ENCODE measurements around the gene EYS.

EYS gene

DNA sequence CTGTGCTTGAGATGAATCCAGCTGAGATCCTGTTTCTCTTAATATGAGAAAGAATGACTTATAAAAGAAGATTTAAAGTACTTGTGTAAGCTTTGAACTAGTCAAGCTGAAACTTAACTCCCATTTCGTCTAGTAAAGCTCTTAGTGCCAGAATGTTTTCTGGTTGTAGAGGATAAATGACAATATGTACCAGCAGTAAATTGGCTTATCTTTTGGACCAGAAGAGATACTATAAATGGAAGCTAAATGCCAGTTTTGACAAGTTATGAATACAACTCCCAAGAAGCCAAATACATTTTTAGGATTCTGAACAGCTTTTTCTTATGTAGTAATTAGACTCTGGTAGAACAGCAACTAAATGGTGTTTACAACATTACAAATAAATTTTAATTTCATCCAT lies 608.7 kb downstream of the EYS start:
- TF ChIP-seq CTCF (IDR thresholded peaks at IDR 0.05; ENCODE audit: control insufficient read depth, extremely low read depth, insufficient read depth): no peak
- no peak for DNase-seq (ENCODE audit: low read depth)
- H3K4me3 ChIP-seq (ENCODE audit: low read depth, low read length): no peak overlapping the region

DNA sequence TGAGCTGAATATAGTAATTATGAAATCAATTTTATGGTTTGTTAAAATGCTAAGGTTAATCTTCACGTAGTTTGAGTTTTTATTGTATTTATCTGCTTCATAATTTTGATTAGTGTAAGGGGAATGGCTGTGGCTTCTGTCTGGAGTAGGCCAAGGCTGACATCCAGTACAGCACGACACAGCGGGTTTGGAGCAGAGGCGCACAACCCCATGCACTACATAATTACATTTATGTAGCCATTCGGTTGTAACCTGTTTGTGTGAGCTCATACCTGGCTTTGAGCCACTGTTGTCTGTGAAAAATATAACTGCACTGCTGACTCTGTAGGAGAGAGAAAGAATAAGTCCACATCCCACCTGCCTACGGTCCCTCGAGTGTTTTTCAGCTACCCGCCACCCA lies 615.5 kb downstream of the EYS start:
- DNase-seq (ENCODE audit: low read depth): no peak
- no peak for TF ChIP-seq CTCF (IDR thresholded peaks at IDR 0.05; ENCODE audit: control insufficient read depth, extremely low read depth, insufficient read depth)
- no peak overlapping the region for H3K4me3 ChIP-seq (ENCODE audit: low read depth, low read length)

DNA sequence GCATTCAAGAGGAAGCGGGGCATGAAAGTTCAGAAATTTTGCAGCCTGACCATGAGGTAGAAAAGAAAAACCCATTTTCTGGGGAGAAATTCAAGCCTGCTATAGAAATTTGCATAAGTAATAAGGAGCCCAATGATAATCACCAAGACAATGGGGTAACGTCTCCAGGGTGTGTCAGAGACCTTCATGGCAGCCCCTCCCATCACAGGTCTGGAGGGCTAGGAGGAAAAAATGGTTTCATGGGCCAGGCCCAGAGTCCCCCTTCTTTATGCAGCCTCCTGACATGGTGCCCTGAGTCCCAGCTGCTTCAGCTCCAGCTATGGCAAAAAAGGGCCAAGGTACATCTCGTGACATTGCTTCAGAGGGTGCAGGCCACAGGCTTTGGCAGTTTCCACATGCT lies 618.5 kb downstream of the EYS start:
- no peak for TF ChIP-seq CTCF (IDR thresholded peaks at IDR 0.05; ENCODE audit: control insufficient read depth, extremely low read depth, insufficient read depth)
- DNase-seq (ENCODE audit: low read depth): no peak
- H3K4me3 ChIP-seq (ENCODE audit: low read depth, low read length): no peak overlapping the region

DNA sequence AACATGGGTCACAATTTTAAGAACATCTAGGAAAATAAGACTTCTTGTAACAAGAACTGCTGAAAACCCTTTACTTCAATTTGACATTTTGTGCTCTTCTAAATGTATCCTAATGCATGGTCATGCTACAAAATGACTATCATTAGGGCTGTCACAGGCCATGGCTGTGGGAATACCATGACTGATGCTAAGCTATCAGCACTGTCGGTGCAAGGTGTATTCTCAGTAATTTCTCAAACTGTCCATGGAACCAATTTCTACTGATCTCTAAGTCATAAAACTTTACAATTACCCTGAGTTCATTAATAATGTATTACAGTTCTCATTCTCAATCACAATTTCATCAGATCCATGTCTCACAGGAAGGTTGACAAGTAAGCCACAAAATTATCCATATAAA lies 625.3 kb downstream of the EYS start:
- no peak for DNase-seq (ENCODE audit: low read depth)
- H3K4me3 ChIP-seq (ENCODE audit: low read depth, low read length): no peak overlapping the region
- no peak for TF ChIP-seq CTCF (IDR thresholded peaks at IDR 0.05; ENCODE audit: control insufficient read depth, extremely low read depth, insufficient read depth)

DNA sequence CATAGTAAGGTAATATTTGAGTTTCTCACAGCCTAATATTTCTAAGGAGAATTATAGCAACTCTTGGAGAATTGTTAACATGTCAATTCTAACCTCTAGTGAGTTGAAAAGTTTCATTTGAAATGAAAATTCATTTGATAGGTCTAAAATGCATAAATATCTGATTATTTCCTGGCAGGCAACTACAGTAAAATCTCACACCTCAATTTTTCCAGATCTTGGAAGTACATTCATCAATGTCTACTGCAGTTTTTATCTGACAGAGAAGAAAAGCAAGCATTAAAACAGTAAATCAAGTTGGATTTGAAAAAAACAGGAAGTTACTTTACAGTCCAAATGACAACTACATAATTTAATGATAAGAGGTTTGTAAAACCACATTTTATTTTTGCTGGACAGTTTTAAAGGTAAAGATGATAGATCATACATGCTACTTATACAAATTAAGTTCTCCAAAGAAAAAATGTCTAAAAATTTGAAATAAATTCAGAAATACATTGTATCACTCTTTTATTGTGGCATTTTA lies 631.3 kb downstream of the EYS start:
- TF ChIP-seq CTCF (IDR thresholded peaks at IDR 0.05; ENCODE audit: control insufficient read depth, extremely low read depth, insufficient read depth): no peak
- no peak overlapping the region for H3K4me3 ChIP-seq (ENCODE audit: low read depth, low read length)
- DNase-seq (ENCODE audit: low read depth): no peak

GRCh38 chr6:65072500-65072899 lies 634.5 kb downstream of the EYS start:
- DNase-seq (ENCODE audit: low read depth): no peak
- TF ChIP-seq CTCF (IDR thresholded peaks at IDR 0.05; ENCODE audit: control insufficient read depth, extremely low read depth, insufficient read depth): no peak
- no peak overlapping the region for H3K4me3 ChIP-seq (ENCODE audit: low read depth, low read length)

- no peak overlapping the region for H3K4me3 ChIP-seq (ENCODE audit: low read depth, low read length)
- DNase-seq (ENCODE audit: low read depth): no peak
- TF ChIP-seq CTCF (IDR thresholded peaks at IDR 0.05; ENCODE audit: control insufficient read depth, extremely low read depth, insufficient read depth): no peak
These were observed 635.5 kb downstream of the EYS start for GRCh38 chr6:65071480-65071879.

Data from LNCaP clone FGC (cell line).